PFSK-1 (cell line): ENCODE data around the gene BSND.

Experiments used
- POLR2AphosphoS5 ChIP-seq: IDR thresholded peaks from 2 replicates; pipeline ENCODE4 v1.6.1; 2012; ENCODE audit warnings: low read depth, mild to moderate bottlenecking, control low read depth, low read length, moderate library complexity
- REST ChIP-seq, 2 experiments: IDR thresholded peaks; 2 replicates each; pipeline versions ENCODE4 v1.6.1 to v1.8.0; 2011 to 2012; ENCODE audit warnings: low read depth in 2 of 2, low read length in 2 of 2, control low read depth in 1 of 2, inconsistent platforms in 1 of 2, mild to moderate bottlenecking in 1 of 2, moderate library complexity in 1 of 2; ENCODE audit not compliant: insufficient read depth in 1 of 2
- SIN3A ChIP-seq: IDR thresholded peaks from 2 replicates; pipeline ENCODE4 v1.6.1; 2012; ENCODE audit warnings: mild to moderate bottlenecking, low read length, moderate library complexity, borderline replicate concordance; ENCODE audit not compliant: insufficient read depth
- TAF1 ChIP-seq: IDR thresholded peaks from 2 replicates; pipeline ENCODE4 v1.6.1; 2012; ENCODE audit warnings: low read length, control low read depth, borderline replicate concordance; ENCODE audit not compliant: insufficient read depth

DNA sequence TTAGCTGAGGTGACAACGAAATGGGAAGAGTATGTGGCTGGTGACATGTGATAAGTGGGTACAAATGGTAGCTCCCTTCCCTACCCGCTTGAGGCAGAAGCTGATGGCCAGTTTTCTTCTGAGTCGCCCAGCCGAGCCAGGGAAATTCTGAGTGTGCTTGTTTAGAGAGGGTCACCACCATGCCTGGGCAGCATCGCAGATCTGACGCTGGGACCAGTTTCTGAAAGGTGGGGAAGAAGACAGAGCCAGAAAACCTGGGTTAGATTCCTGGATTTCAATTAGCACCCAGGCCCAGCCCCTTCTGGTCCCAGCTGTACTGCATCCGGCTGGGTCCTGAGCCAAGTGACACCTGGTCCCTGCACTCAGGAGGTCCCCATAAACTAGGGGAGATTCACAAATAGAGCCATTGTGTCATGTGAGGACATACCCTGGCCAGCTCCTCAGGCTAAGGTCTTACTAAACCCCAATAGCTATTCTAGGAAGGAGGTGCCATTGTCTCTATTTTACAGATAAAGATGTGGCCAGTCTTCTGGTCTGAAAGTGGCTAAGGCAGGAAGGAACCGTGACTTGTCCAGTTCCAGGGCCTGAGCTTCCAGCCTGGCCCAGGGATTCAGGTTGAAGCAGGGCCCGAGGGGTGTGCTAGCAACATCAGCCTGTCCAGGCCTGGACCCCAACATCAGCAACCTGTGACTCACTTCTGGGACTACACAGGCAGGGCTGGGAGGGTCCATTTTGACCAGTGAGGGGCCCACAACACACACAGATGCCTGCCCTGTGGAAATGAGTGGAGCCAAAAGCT is 20.0 kb upstream of the BSND start:
- TF ChIP-seq SIN3A (no peak), POLR2AphosphoS5 (no peak), TAF1 (no peak), REST (IDR thresholded peaks at IDR 0.05; ENCODE audit: insufficient read depth in 1 of 2, low read depth in 2 of 2, low read length in 2 of 2) (no peak)
